HG02571 (cell line): ENCODE measurements around the gene SRR.

Source experiments
- ATAC-seq: cut with Tn5 transposase; IDR thresholded peaks from one replicate; pipeline ENCODE4 v1.9.1; 2021; ENCODE audit warnings: mild to moderate bottlenecking, moderate library complexity; ENCODE audit not compliant: unreplicated experiment

The SRR gene

GRCh38 chr17:2338315-2338657, 34.5 kb downstream of the SRR start:
- no peak for ATAC-seq

- no peak for ATAC-seq
Measured at GRCh38 chr17:2343421-2343820, 39.7 kb downstream of the SRR start.

GRCh38 chr17:2344528-2344927, 40.8 kb downstream of the SRR start:
- ATAC-seq: no peak

- ATAC-seq: no peak
Measured at GRCh38 chr17:2346475-2346874, 42.7 kb downstream of the SRR start.

GRCh38 chr17:2347805-2348685, 44.3 kb downstream of the SRR start:
- no peak for ATAC-seq

GRCh38 chr17:2351269-2351668, 47.5 kb downstream of the SRR start:
- no peak for ATAC-seq

GRCh38 chr17:2354311-2354710, 50.6 kb downstream of the SRR start:
- no peak for ATAC-seq

GRCh38 chr17:2357237-2357636, 53.5 kb downstream of the SRR start:
- ATAC-seq: no peak

- no peak for ATAC-seq
Measured at GRCh38 chr17:2357931-2358434, 54.2 kb downstream of the SRR start.

GRCh38 chr17:2361010-2361760, 57.4 kb downstream of the SRR start:
- no peak for ATAC-seq

- ATAC-seq: no peak
Measured at GRCh38 chr17:2362016-2362415, 58.3 kb downstream of the SRR start.

GRCh38 chr17:2362416-2362815, 58.7 kb downstream of the SRR start:
- ATAC-seq: no peak

- ATAC-seq: no peak
Measured at GRCh38 chr17:2362881-2363280, 59.1 kb downstream of the SRR start.

GRCh38 chr17:2363318-2363717, 59.6 kb downstream of the SRR start:
- ATAC-seq: no peak

GRCh38 chr17:2363851-2364762, 60.4 kb downstream of the SRR start:
- no peak for ATAC-seq

GRCh38 chr17:2364763-2365116, 61.0 kb downstream of the SRR start:
- ATAC-seq: no peak

- ATAC-seq: no peak
Measured at GRCh38 chr17:2365132-2365531, 61.4 kb downstream of the SRR start.

GRCh38 chr17:2366747-2367494, 63.2 kb downstream of the SRR start:
- no peak for ATAC-seq

GRCh38 chr17:2368359-2368758, 64.6 kb downstream of the SRR start:
- no peak for ATAC-seq

GRCh38 chr17:2369039-2369438, 65.3 kb downstream of the SRR start:
- ATAC-seq: no peak
